ENCODE measurements around the gene MUC20. TPM values are rescaled to one million over a fixed set of nuclear protein-coding genes. Genes with fewer than 3 reads are reported as not detected.

MUC20 gene
- total and polyA plus RNA-seq, 9 of the 15 experiments (the other 6 are each of a cell fraction or from before 2014, with no cell fraction given): 0.03 to 0.23 (median 0.15) TPM; not detected in 3

DNA sequence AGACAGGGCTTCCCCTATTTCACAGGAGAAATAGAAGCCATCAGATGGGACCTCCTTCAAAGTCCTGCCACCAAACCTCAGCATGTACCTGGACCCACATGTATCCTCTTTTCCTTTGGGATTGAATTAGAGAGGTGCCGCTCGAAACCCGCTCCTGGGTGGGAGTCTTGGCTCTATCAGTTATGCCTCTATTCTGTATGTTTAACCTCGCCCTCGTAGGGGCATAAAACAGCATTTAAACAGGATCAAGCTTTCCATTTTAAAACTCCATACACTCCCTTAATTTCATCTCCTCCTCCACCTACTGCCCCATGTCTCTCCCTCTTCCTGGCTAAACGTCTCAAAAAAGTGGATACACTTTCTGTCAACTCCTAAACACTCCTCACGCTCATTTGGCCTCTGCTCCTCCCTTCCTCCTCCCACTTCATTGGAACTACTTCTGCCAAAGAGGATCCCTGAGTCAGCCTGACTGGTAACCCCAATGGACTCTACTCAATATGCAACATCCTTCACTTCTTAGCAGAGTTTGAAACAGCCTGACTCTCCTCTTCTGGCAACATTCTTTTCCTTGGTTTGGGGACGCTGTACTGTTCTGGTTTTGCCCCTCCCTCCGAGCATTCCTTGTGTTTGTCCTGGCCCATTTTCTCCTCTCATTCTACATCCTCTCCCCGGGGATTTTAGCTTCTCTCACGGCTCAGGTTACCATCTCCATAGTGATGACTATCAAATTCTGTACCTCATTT, 23.0 kb upstream of the MUC20 start (continued):
- TF ChIP-seq, protein P1, sequence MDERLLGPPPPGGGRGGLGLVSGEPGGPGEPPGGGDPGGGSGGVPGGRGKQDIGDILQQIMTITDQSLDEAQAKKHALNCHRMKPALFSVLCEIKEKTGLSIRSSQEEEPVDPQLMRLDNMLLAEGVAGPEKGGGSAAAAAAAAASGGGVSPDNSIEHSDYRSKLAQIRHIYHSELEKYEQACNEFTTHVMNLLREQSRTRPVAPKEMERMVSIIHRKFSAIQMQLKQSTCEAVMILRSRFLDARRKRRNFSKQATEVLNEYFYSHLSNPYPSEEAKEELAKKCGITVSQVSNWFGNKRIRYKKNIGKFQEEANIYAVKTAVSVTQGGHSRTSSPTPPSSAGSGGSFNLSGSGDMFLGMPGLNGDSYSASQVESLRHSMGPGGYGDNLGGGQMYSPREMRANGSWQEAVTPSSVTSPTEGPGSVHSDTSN (CRISPR knock-in tag; IDR thresholded peaks at IDR 0.05; ENCODE audit: low read depth): no peak
- TF ChIP-seq, protein P1 (tag; conservative IDR thresholded peaks at IDR 0.05; ENCODE audit: low read depth): no peak
- peak; percentile 37 to 62; a peak in 1 of 4 replicates for TF ChIP-seq TRIM24 (IDR thresholded peaks at IDR 0.05)
- TF ChIP-seq, protein P2, sequence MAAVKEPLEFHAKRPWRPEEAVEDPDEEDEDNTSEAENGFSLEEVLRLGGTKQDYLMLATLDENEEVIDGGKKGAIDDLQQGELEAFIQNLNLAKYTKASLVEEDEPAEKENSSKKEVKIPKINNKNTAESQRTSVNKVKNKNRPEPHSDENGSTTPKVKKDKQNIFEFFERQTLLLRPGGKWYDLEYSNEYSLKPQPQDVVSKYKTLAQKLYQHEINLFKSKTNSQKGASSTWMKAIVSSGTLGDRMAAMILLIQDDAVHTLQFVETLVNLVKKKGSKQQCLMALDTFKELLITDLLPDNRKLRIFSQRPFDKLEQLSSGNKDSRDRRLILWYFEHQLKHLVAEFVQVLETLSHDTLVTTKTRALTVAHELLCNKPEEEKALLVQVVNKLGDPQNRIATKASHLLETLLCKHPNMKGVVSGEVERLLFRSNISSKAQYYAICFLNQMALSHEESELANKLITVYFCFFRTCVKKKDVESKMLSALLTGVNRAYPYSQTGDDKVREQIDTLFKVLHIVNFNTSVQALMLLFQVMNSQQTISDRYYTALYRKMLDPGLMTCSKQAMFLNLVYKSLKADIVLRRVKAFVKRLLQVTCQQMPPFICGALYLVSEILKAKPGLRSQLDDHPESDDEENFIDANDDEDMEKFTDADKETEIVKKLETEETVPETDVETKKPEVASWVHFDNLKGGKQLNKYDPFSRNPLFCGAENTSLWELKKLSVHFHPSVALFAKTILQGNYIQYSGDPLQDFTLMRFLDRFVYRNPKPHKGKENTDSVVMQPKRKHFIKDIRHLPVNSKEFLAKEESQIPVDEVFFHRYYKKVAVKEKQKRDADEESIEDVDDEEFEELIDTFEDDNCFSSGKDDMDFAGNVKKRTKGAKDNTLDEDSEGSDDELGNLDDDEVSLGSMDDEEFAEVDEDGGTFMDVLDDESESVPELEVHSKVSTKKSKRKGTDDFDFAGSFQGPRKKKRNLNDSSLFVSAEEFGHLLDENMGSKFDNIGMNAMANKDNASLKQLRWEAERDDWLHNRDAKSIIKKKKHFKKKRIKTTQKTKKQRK (IDR thresholded peaks at IDR 0.05; ENCODE audit: borderline replicate concordance, low read depth, low read length): no peak
- TF ChIP-seq NUFIP1 (IDR thresholded peaks at IDR 0.05; ENCODE audit: partially characterized antibody): peak; percentile 76
- no peak for TF ChIP-seq ZBTB40 (IDR thresholded peaks at IDR 0.05)
- no peak for TF ChIP-seq ZBTB40 (CRISPR knock-in tag; IDR thresholded peaks at IDR 0.05)
- no peak for TF ChIP-seq CBX2 (IDR thresholded peaks at IDR 0.05; ENCODE audit: insufficient read depth, low read length, poor library complexity, severe bottlenecking)
- no peak; the same call in 1 of the 2 replicates for TF ChIP-seq POLR2AphosphoS5 (IDR thresholded peaks at IDR 0.05; ENCODE audit: control insufficient read depth, insufficient read depth, low read depth, low read length)
- TF ChIP-seq FOXJ3 (CRISPR knock-in tag; IDR thresholded peaks at IDR 0.05): 0 out of 2 replicates have a peak, but pooled peaks have one; percentile 1
- TF ChIP-seq ZNF24 (IDR thresholded peaks at IDR 0.05): no peak
- TF ChIP-seq NFIC (IDR thresholded peaks at IDR 0.05): peak; percentile 60; the same call in 1 of the 2 replicates
